H9 (cell line): ENCODE measurements around the gene CCR9. TPM values are rescaled to one million over a fixed set of nuclear protein-coding genes. Genes with fewer than 3 reads are reported as not detected.

ENCODE experiments used
- DNase-seq: peaks from one replicate; pipeline ENCODE4 v3.0.0-alpha.2; 2017
- H2AFZ ChIP-seq: one replicate; pipeline ENCODE4 v1.6.1; 2013; ENCODE audit warnings: mild to moderate bottlenecking, low read length, control low read depth, moderate library complexity
- H2AK5ac ChIP-seq: 2 replicates; pipeline ENCODE4 v1.6.1; 2013; ENCODE audit warnings: low read length, control low read depth, mixed read lengths; ENCODE audit not compliant: insufficient read length
- H2BK120ac ChIP-seq: one replicate; pipeline ENCODE4 v1.6.1; 2013; ENCODE audit warnings: low read depth, mild to moderate bottlenecking, low read length, control low read depth, inconsistent platforms; ENCODE audit not compliant: poor library complexity, severe bottlenecking
- H2BK12ac ChIP-seq: 2 replicates; pipeline ENCODE4 v1.6.1; 2013; ENCODE audit warnings: low read length, control low read depth, mixed read lengths, low read depth; ENCODE audit not compliant: insufficient read length
- H2BK15ac ChIP-seq: 2 replicates; pipeline ENCODE4 v1.6.1; 2013; ENCODE audit warnings: low read depth, low read length, control low read depth
- H2BK20ac ChIP-seq: one replicate; pipeline ENCODE4 v1.6.1; 2013; ENCODE audit warnings: low read depth, mild to moderate bottlenecking, low read length, control low read depth, inconsistent platforms; ENCODE audit not compliant: poor library complexity, severe bottlenecking
- H2BK5ac ChIP-seq: 2 replicates; pipeline ENCODE4 v1.6.1; 2013; ENCODE audit warnings: low read length, control low read depth, mixed read lengths; ENCODE audit not compliant: insufficient read length
- H3K14ac ChIP-seq: 2 replicates; pipeline ENCODE4 v1.6.1; 2013; ENCODE audit warnings: low read length, control low read depth; ENCODE audit not compliant: insufficient read depth
- H3K18ac ChIP-seq: 2 replicates; pipeline ENCODE4 v1.6.1; 2013; ENCODE audit warnings: low read depth, mild to moderate bottlenecking, mixed read lengths, low read length, control low read depth; ENCODE audit not compliant: insufficient read length
- H3K23ac ChIP-seq: 2 replicates; pipeline ENCODE4 v1.6.1; 2013; ENCODE audit warnings: low read length, control low read depth, mixed read lengths, low read depth; ENCODE audit not compliant: insufficient read length
- H3K23me2 ChIP-seq: 2 replicates; pipeline ENCODE4 v1.6.1; 2013; ENCODE audit warnings: low read depth, mild to moderate bottlenecking, mixed read lengths, low read length, control low read depth; ENCODE audit not compliant: insufficient read length, poor library complexity, severe bottlenecking
- H3K27ac ChIP-seq: 2 replicates; pipeline ENCODE4 v1.5.1; 2013; ENCODE audit warnings: low read length, control low read depth, mixed read lengths, low read depth; ENCODE audit not compliant: insufficient read length
- H3K27me3 ChIP-seq: 2 replicates; pipeline ENCODE4 v1.6.1; 2013; ENCODE audit warnings: low read length, control low read depth, inconsistent platforms; ENCODE audit not compliant: insufficient read depth
- H3K4ac ChIP-seq: 2 replicates; pipeline ENCODE4 v1.6.1; 2013; ENCODE audit warnings: low read depth, mild to moderate bottlenecking, control low read depth, inconsistent platforms, low read length, moderate library complexity
- H3K4me1 ChIP-seq: 2 replicates; pipeline ENCODE4 v1.6.1; 2013; ENCODE audit warnings: low read length, control low read depth, inconsistent platforms; ENCODE audit not compliant: insufficient read depth
- H3K4me2 ChIP-seq: 2 replicates; pipeline ENCODE4 v1.6.1; 2013; ENCODE audit warnings: low read length, control low read depth, mixed read lengths; ENCODE audit not compliant: insufficient read length, insufficient read depth
- H3K56ac ChIP-seq: 2 replicates; pipeline ENCODE4 v1.6.1; 2013; ENCODE audit warnings: low read depth, mild to moderate bottlenecking, mixed read lengths, low read length, control low read depth; ENCODE audit not compliant: insufficient read length
- H3K79me1 ChIP-seq: 2 replicates; pipeline ENCODE4 v1.6.1; 2013; ENCODE audit warnings: low read depth, mild to moderate bottlenecking, moderate library complexity, low read length, control low read depth, inconsistent platforms; ENCODE audit not compliant: insufficient read depth, poor library complexity, severe bottlenecking
- H3K79me2 ChIP-seq: 2 replicates; pipeline ENCODE4 v1.6.1; 2013; ENCODE audit warnings: low read length, control low read depth, inconsistent platforms; ENCODE audit not compliant: insufficient read depth
- H3K9ac ChIP-seq: 2 replicates; pipeline ENCODE4 v1.6.1; 2013; ENCODE audit warnings: low read length, control low read depth, mixed read lengths; ENCODE audit not compliant: insufficient read length; ENCODE audit errors: extremely low read depth
- H3K9me3 ChIP-seq: one replicate; pipeline ENCODE4 v1.6.1; 2013; ENCODE audit warnings: low read depth, low read length, inconsistent platforms; ENCODE audit not compliant: control insufficient read depth
- H3T11ph ChIP-seq: one replicate; pipeline ENCODE4 v1.6.1; 2013; ENCODE audit warnings: mild to moderate bottlenecking, low read length, control low read depth, inconsistent platforms
- H4K20me1 ChIP-seq: one replicate; pipeline ENCODE4 v1.6.1; 2013; ENCODE audit not compliant: control insufficient read depth, insufficient read length, insufficient read depth
- H4K5ac ChIP-seq: 2 replicates; pipeline ENCODE4 v1.6.1; 2013; ENCODE audit warnings: low read depth, mild to moderate bottlenecking, mixed read lengths, low read length, control low read depth; ENCODE audit not compliant: insufficient read length
- H4K8ac ChIP-seq: replicated peaks from 2 replicates; pipeline ENCODE4 v1.6.1; 2013; ENCODE audit warnings: low read length, control low read depth, mixed read lengths, low read depth; ENCODE audit not compliant: insufficient read length
- H4K91ac ChIP-seq: 2 replicates; pipeline ENCODE4 v1.6.1; 2013; ENCODE audit warnings: low read depth, mild to moderate bottlenecking, moderate library complexity, mixed read lengths, low read length, control low read depth; ENCODE audit not compliant: insufficient read length
- H3K27ac Mint-ChIP-seq, 3 experiments: 2 replicates in 2 of 3; 3 replicates in 1 of 3; pipeline ENCODE4 v1.8.0; 2020 to 2021; ENCODE audit warnings: mixed read lengths in 3 of 3, mild to moderate bottlenecking in 1 of 3, moderate library complexity in 1 of 3
- H3K27me3 Mint-ChIP-seq: 2 replicates; pipeline ENCODE4 v1.8.0; 2021; ENCODE audit warnings: low read depth, mild to moderate bottlenecking, moderate library complexity, mixed read lengths
- H3K36me3 Mint-ChIP-seq, 3 experiments: 2 replicates in 2 of 3; 3 replicates in 1 of 3; pipeline ENCODE4 v1.8.0; 2020 to 2021; ENCODE audit warnings: low read depth in 3 of 3, mixed read lengths in 3 of 3; ENCODE audit not compliant: insufficient read depth in 1 of 3
- H3K4me1 Mint-ChIP-seq, 2 experiments: 2 replicates each; pipeline ENCODE4 v1.8.0; 2020; ENCODE audit warnings: mixed read lengths in 2 of 2
- H3K4me3 Mint-ChIP-seq, 2 experiments: 2 replicates in 1 of 2; 3 replicates in 1 of 2; pipeline ENCODE4 v1.8.0; 2020 to 2021; ENCODE audit warnings: mild to moderate bottlenecking in 2 of 2, mixed read lengths in 2 of 2, moderate library complexity in 1 of 2
- H3K9me3 Mint-ChIP-seq, 2 experiments: 2 replicates in 1 of 2; 3 replicates in 1 of 2; pipeline ENCODE4 v1.8.0; 2020; ENCODE audit warnings: mild to moderate bottlenecking in 2 of 2, mixed read lengths in 2 of 2, moderate library complexity in 1 of 2
- CTCF ChIP-seq: fragments of 200-600 bp; sonication (generic); conservative IDR thresholded peaks from 3 replicates; pipeline ENCODE4 v1.8.0; 2021; ENCODE audit warnings: antibody characterized with exemption, mild to moderate bottlenecking
- WGBS: extraction: QIAGEN DNeasy Blood & Tissue Kit; methylation state at CpG from one replicate; pipeline ENCODE4 v1.1.7; 2013; ENCODE audit warnings: missing lambda C conversion rate, low lambda C conversion rate, mixed read lengths; ENCODE audit not compliant: insufficient read length; ENCODE audit errors: extremely low coverage; 5-methylcytosine and 5-hydroxymethylcytosine counted together
- total RNA-seq: library from RNA; stranded (reverse); gene quantifications from 2 replicates; pipeline ENCODE4 v1.2.1, GENCODE V29; 2021

CCR9 gene
- total RNA-seq, 1 experiment from 2014 or later: not detected

- Histone ChIP-seq H3K79me1 (no peaks in the 10 kb centered on the region), H3K56ac (no peak overlapping the region), H4K20me1 (no peaks in the 10 kb centered on the region), H3K27me3 (no peaks in the 10 kb centered on the region), H3K23me2 (no peaks in the 10 kb centered on the region), H4K91ac (no peak overlapping the region), H3K9ac (no peak overlapping the region), H3K4me1 (no peaks in the 10 kb centered on the region), H3K27ac (no peak overlapping the region), H3K79me2 (no peaks in the 10 kb centered on the region), H2BK12ac (no peak overlapping the region), H2AFZ (no peak overlapping the region), H4K8ac (no peak overlapping the region), H3K9me3 (no peaks in the 10 kb centered on the region), H2BK120ac (no peak overlapping the region), H2BK20ac (no peak overlapping the region), H2AK5ac (no peak overlapping the region), H3K4me2 (no peak overlapping the region), H3K14ac (no peak overlapping the region), H3K23ac (no peak overlapping the region), H2BK15ac (no peak overlapping the region), H3K4ac (no peak overlapping the region), H4K5ac (no peak overlapping the region), H3K18ac (no peak overlapping the region), H2BK5ac (no peak overlapping the region), H3T11ph (no peak overlapping the region)
- whole genome bisulfite sequencing: no CpG with 5 or more reads among the region's 3 CpGs
- no peaks in the 10 kb centered on the region for H3K9me3 Mint-ChIP-seq
- peaks cover 7% of the 10 kb centered on the region for H3K27me3 Mint-ChIP-seq
- H3K4me3 Mint-ChIP-seq: no peak overlapping the region
- no peak overlapping the region for H3K27ac Mint-ChIP-seq
- H3K36me3 Mint-ChIP-seq: no peaks in the 10 kb centered on the region
- DNase-seq: no peak
- no peak for TF ChIP-seq CTCF
- peaks cover 6% of the 10 kb centered on the region in 2 experiments; a peak in 3 of 4 replicates for H3K4me1 Mint-ChIP-seq
These were observed 10.6 kb downstream of the CCR9 start for GRCh38 chr3:45896956-45897355.
